ENCODE measurements around the gene PSMD7.

DNA sequence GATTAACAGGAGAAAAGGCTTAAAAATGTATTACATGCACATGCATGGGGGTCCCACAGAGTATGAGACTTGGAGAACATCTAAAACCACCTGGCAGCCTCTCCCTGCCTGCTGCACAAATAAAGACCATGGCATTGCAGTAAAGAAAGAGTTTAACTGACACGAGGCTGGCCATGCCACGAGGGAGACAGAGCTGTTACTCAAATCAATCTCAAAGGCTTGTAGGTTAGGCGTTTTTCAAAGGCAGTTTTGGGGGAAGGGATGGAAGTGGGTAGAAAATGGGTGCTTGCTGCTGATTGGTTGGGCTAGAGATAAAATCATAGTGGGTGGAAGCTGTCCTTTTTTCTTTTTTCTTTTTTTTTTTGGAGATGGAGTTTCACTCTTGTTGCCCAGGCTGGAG, 17.3 kb upstream of the PSMD7 start:
- no peak for TF ChIP-seq EZH2 (IDR thresholded peaks at IDR 0.05; ENCODE audit: insufficient read depth, poor library complexity, severe bottlenecking)
- no peak for TF ChIP-seq EZH2phosphoT487 (IDR thresholded peaks at IDR 0.05; ENCODE audit: insufficient read depth, low read depth)

Data from GM23248 (cell line).